ENCODE data around the gene JARID2.

- no peak for TF ChIP-seq CTCF (IDR thresholded peaks at IDR 0.05)
- no peak for TF ChIP-seq POLR2A (IDR thresholded peaks at IDR 0.05)
Observed at GRCh38 chr6:15382089-15382488, 136.2 kb downstream of the JARID2 start.

All from testis (tissue), 2 donors.